Neuron (in vitro differentiated cells): ENCODE data around the gene DSG3.

Experiments used
- H2AFZ ChIP-seq: one replicate; pipeline ENCODE4 v1.6.1; 2013; ENCODE audit warnings: low read depth, mild to moderate bottlenecking, inconsistent platforms, low read length, moderate library complexity
- H3K27me3 ChIP-seq: one replicate; pipeline ENCODE4 v1.6.1; 2013; ENCODE audit warnings: low read length; ENCODE audit not compliant: insufficient read depth
- H3K36me3 ChIP-seq: one replicate; pipeline ENCODE4 v1.6.1; 2013; ENCODE audit warnings: low read length; ENCODE audit not compliant: insufficient read depth
- H3K4me1 ChIP-seq: one replicate; pipeline ENCODE4 v1.6.1; 2013; ENCODE audit warnings: low read length; ENCODE audit not compliant: insufficient read depth
- H3K4me3 ChIP-seq: 2 replicates; pipeline ENCODE4 v1.5.1; 2013; ENCODE audit warnings: mild to moderate bottlenecking, low read length, moderate library complexity
- H3K9me3 ChIP-seq: one replicate; pipeline ENCODE4 v1.6.1; 2013; ENCODE audit warnings: low read length

Gene DSG3

DNA sequence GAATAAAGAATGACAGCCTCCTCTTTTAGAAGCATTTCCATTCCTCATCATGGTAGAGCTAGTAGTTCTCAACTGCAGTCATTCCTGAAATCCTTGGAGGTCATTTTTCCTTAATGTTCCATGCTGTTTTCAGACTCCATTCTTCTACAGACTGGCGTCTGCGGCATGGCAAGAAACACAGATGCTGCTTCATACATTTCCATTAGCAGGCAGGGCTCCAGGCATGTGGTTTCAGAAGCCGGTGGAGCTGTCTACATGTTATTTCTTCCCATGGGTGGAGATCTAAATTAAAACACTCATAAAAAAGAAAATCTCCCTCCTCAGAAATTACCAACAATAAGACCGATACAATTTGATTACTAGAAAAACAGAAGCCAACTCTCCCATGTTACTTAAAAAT lies 6.0 kb upstream of the DSG3 start:
- Histone ChIP-seq H3K4me3 (no peak overlapping the region), H3K4me1 (no peaks in the 10 kb centered on the region), H2AFZ (no peak overlapping the region), H3K9me3 (no peaks in the 10 kb centered on the region), H3K36me3 (no peaks in the 10 kb centered on the region), H3K27me3 (no peaks in the 10 kb centered on the region)

DNA sequence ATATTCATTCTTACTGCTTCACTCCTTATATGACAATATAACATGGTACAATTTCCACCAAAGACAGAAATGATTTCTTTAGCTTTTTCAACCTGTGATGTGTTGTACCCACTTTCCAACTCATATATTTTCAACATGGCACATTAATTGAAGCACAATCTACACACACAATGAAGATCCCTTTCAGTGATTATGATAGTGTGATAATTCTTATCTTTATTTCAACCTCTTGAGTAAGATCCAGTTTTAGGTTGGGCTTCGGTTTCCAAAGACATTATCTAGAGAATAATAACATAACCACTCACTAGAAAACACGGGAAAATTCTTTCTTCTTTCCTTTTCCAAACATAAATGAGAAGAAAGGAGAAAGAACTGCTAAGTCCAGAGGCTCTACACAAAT lies 3.4 kb upstream of the DSG3 start:
- Histone ChIP-seq H3K9me3 (no peaks in the 10 kb centered on the region), H3K27me3 (no peaks in the 10 kb centered on the region), H3K4me3 (no peak overlapping the region), H3K4me1 (no peaks in the 10 kb centered on the region), H3K36me3 (no peaks in the 10 kb centered on the region), H2AFZ (no peak overlapping the region)

DNA sequence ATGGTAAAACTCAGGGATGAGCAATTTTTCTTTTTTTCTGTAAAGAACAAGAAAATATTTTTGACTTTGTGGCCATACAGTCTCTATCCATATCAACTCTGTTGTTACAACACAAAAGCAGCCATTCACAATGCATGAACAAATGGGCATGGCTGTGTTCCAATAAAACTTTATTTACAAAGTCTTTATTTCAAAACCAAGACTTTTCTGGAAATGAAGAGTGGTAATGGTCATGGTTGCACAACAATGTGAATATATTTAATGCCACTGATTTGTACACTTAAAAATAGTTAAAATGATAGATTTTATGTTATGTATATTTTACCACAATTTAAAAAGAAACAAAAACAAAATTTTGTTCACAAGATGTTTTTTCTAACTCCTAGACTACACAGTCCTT lies 1.6 kb upstream of the DSG3 start:
- Histone ChIP-seq H3K4me1 (no peaks in the 10 kb centered on the region), H3K4me3 (no peak overlapping the region), H3K36me3 (no peaks in the 10 kb centered on the region), H2AFZ (no peak overlapping the region), H3K27me3 (no peaks in the 10 kb centered on the region), H3K9me3 (no peaks in the 10 kb centered on the region)

DNA sequence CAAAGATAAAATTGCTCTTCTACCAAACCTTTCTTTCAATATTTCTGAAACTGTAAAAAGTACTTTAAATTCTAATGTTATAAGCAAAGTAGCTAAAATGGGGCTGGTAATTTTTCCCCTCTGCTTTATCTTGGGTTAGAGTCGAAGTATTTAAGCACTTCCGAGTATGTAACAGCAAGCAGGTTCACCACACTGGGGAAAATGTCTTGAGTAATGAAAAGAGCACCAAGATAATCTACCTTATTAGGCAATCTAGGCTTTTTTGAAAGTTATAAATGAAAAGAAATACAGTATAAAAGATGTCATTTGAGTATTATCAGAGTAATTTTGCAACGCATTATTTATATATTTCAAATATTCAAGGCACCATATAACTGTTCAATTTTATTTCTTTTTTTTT lies 687 bp upstream of the DSG3 start:
- H3K4me1 ChIP-seq = no peaks in the 10 kb centered on the region
- H3K27me3 ChIP-seq = no peaks in the 10 kb centered on the region
- no peaks in the 10 kb centered on the region for H3K9me3 ChIP-seq
- no peak overlapping the region for H2AFZ ChIP-seq
- no peak overlapping the region for H3K4me3 ChIP-seq
- H3K36me3 ChIP-seq = no peaks in the 10 kb centered on the region

DNA sequence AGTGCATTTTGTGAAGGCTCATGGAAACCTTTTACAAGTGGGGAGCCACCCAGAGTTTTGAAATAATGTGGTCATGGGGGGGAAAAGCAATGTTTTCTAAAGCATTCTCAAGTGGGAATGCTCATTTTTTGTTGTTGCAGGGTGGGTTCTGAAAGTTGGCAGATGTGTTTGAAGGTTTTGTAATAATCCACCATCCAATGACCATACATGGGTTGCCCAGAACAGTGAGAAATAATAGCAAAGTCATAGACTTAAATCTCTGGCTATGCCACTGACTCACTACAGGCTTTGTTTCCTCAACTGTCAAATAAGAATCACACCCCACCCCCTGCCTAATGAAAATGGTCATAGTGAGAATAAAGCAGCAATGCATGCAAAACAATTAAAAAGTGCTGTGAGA lies 2.9 kb downstream of the DSG3 start:
- Histone ChIP-seq H3K36me3 (no peaks in the 10 kb centered on the region), H3K27me3 (no peaks in the 10 kb centered on the region), H3K9me3 (no peaks in the 10 kb centered on the region), H3K4me1 (no peaks in the 10 kb centered on the region), H2AFZ (no peak overlapping the region), H3K4me3 (no peak overlapping the region)

DNA sequence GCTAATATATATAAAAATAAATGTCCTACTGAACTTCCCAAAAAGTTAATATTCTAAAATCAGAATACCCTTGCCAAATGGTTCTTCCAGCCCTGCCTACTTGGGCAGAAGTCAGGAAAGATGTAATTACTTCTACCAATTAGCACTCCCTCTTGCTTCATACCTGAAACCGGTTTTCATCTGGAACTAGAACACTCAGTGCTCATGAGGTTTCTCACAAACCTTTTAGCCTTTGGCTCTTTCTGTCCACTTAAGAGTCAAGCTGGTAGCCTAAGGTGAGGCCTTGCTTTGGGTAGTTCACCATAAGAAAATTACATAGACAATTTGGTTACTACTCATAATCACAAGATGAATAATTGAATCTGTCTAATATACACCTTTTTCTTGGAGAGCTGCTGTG lies 4.1 kb downstream of the DSG3 start:
- no peaks in the 10 kb centered on the region for H3K27me3 ChIP-seq
- no peaks in the 10 kb centered on the region for H3K4me1 ChIP-seq
- no peak overlapping the region for H3K4me3 ChIP-seq
- H3K36me3 ChIP-seq = no peaks in the 10 kb centered on the region
- H2AFZ ChIP-seq = no peak overlapping the region
- H3K9me3 ChIP-seq = no peaks in the 10 kb centered on the region

DNA sequence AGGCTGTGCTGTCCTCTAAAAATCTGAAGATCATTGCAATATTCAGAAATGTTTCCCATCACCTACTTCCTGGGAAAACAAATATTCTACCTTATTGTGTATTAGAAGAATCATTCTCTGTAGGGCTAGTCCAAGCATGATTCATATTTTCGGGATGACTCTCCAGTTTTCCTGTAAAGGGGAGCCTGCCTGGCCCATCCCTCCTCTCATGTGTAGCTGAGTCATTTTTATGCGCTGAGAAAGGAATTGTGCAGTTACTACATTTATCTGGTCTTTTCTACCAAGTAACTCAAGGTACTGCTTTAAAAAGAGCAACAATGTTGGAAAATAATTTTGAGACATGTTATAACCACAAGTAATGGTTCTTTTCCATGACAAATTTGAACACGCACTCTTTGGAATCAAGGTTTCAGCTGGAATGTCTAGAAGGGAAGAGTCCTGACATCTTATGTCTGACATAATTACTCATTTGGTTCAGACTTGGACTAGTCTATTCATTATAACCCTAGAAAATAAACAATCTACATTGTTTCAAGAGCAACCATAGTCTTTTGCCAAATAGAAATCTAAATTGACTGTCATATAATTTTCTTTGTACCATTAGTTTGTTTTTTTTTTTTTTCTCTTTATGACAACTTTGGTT lies 6.6 kb downstream of the DSG3 start:
- Histone ChIP-seq H3K4me1 (no peaks in the 10 kb centered on the region), H2AFZ (no peak overlapping the region), H3K9me3 (no peaks in the 10 kb centered on the region), H3K36me3 (no peaks in the 10 kb centered on the region), H3K4me3 (no peak overlapping the region), H3K27me3 (no peaks in the 10 kb centered on the region)

DNA sequence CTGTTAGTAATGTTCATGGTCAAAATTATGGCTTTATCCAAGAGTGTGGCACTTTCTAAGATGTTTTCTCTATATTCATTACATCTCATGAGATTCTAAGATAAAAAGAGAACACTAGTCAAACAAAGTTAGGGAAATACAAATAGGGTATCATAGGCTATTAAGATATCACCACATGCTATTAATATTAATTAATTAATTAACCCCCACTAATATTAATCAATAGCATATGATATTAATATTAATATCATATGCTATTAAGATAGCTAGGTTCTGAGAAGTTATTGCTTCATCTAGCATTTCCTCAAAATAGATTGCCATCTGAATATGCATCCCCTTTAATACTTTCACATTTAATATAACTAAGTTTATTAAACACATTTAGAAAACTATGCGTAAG lies 22.1 kb downstream of the DSG3 start:
- H3K27me3 ChIP-seq = peaks cover 3% of the 10 kb centered on the region
- no peaks in the 10 kb centered on the region for H3K4me1 ChIP-seq
- H3K4me3 ChIP-seq = no peak overlapping the region
- no peaks in the 10 kb centered on the region for H3K9me3 ChIP-seq
- no peak overlapping the region for H2AFZ ChIP-seq
- no peaks in the 10 kb centered on the region for H3K36me3 ChIP-seq

DNA sequence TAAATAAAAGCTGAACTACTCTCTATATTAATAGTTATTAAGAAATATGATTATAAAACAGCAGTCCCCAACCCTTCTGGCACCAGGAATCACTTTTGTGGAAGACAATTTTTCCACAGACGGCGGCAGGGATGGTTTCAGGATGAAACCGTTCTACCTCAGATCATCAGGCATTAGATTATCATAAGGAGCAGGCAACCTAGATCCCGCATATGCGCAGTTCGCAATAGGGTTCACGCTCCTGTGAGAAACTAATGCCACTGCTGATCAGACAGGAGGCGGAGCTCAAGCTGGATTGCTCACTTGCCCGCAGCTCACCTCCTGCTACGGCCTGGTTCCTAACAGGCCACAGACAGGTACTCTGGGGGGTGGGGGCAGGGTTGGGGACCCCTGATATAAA lies 31.1 kb downstream of the DSG3 start:
- no peaks in the 10 kb centered on the region for H3K27me3 ChIP-seq
- no peaks in the 10 kb centered on the region for H3K36me3 ChIP-seq
- no peaks in the 10 kb centered on the region for H3K4me1 ChIP-seq
- no peak overlapping the region for H3K4me3 ChIP-seq
- H3K9me3 ChIP-seq = peaks cover 2% of the 10 kb centered on the region
- H2AFZ ChIP-seq = no peak overlapping the region

DNA sequence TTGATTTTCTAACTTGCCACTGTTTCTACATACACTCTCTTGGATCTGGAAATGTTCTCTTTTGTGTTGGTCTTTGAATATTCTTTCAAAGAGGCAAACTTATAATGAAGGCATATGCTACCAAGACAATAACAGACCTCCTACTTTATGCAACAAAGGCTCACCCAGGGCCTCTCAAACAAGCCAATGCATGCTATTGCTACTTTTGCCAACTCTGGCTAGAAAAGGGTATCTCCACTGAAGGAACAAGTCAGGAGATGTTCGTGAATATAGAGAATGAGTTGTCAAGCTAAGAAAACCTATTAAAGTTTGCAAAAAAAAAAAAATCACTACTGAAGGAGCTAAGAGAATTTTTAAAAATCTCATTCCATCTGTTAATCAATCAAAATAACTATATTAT lies 34.5 kb downstream of the DSG3 start:
- peaks cover 2% of the 10 kb centered on the region for H3K9me3 ChIP-seq
- no peaks in the 10 kb centered on the region for H3K4me1 ChIP-seq
- no peak overlapping the region for H3K4me3 ChIP-seq
- H3K27me3 ChIP-seq = no peaks in the 10 kb centered on the region
- no peak overlapping the region for H2AFZ ChIP-seq
- no peaks in the 10 kb centered on the region for H3K36me3 ChIP-seq

DNA sequence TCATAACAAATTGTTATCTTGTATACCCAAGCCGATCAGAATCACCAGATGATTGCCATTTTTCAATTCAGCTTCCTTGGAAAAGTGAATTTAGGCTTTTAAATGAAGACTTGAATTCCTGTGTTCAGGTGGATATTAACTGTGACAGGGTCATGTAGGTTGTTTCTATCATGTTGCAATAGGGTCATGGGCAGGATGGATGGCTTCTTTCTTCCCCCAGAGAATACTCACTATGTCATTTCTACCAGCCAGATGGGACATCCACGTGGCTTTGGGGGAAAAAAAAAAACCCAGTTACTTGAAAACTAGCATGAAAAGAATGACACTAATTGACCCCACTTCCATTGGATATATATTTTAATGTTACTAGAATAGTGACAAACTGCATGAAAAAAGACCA lies 35.9 kb downstream of the DSG3 start:
- Histone ChIP-seq H2AFZ (no peak overlapping the region), H3K4me3 (no peak overlapping the region), H3K9me3 (peaks cover 2% of the 10 kb centered on the region), H3K36me3 (no peaks in the 10 kb centered on the region), H3K4me1 (no peaks in the 10 kb centered on the region), H3K27me3 (no peaks in the 10 kb centered on the region)

DNA sequence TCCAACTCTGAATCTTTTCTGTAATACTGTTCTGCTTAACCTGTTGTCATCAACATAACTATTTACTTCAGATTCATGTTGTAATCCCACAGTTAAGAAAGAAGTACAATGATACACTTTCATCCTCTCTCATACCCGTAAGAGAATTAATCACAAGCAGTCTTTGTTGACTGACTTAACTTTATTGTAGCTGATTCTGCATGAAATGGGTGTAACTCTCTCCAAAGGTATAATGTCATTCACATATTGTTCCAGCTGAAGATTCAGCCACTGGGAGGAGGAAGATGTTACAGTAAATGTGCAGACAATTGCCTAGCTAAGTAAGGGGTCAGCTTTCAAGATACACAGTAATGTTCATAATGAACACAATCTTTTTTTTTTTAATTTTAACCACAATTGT lies 36.9 kb downstream of the DSG3 start:
- Histone ChIP-seq H3K36me3 (no peaks in the 10 kb centered on the region), H3K4me1 (no peaks in the 10 kb centered on the region), H3K27me3 (no peaks in the 10 kb centered on the region), H3K4me3 (no peak overlapping the region), H2AFZ (no peak overlapping the region), H3K9me3 (no peaks in the 10 kb centered on the region)

DNA sequence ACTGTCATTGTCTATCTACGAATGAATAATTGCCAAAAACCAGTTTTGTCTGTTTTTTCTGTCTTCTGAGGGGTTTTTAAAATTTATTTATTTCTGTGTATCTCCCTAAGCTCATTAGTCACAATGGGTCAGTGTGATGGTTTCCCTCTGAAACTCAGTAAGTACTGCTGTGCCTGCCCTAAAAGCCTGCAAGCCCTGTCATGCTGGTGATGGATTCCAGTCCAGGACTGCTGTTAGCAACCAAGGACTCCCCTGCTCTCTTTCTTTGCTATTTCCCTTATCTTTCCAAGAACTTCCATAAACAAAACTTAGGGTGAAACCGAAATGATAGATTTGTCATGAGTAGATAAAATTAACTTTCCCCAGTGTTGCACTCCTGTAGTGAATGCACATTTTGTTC lies 38.6 kb downstream of the DSG3 start:
- no peaks in the 10 kb centered on the region for H3K27me3 ChIP-seq
- no peaks in the 10 kb centered on the region for H3K36me3 ChIP-seq
- no peaks in the 10 kb centered on the region for H3K9me3 ChIP-seq
- H2AFZ ChIP-seq = no peak overlapping the region
- no peak overlapping the region for H3K4me3 ChIP-seq
- no peaks in the 10 kb centered on the region for H3K4me1 ChIP-seq

DNA sequence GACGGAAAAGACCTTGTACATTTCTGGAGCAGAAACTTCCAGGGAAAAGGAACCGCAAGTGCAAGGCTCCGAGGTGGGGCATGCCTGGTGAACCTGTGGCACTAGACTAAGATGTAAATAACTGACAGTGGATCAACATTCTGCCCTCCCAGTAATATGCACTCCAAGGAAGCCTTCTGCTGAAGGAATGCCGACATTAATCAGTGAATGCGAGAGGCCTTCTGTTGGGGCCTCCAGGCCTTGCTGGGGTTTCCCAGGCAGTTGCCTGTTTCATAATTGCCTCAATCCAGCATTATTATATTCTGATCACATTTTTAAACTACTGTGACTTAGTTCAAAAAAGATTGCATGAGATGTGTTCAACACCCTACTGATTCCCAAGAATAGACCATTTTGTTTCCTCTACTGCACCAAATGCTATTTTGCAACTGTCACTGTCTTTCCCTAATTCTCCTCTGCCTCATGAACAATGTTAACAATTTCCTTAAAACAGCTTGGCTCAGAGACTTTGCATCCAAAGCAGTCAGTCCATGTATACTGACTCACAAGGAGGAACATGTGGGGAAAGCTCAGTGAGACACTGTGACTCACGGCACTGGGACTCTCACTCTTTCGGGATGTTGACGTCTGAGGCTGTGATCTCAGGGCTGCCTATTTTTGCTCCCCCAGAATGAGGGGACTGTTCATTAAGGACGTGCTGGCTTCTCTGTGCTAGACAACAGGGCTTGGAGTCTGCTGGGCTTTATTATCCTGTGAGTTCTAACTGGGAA lies 39.9 kb downstream of the DSG3 start:
- H3K36me3 ChIP-seq = no peaks in the 10 kb centered on the region
- H3K4me3 ChIP-seq = no peak overlapping the region
- H3K4me1 ChIP-seq = no peaks in the 10 kb centered on the region

More for the DNA sequence above, 39.9 kb downstream of the DSG3 start:
- H3K9me3 ChIP-seq = no peaks in the 10 kb centered on the region
- H2AFZ ChIP-seq = no peak overlapping the region
- H3K27me3 ChIP-seq = peaks cover 3% of the 10 kb centered on the region
